Muscle of arm (tissue), 12 donors: ENCODE data around the gene DRC7. TPM values are rescaled to one million over a fixed set of nuclear protein-coding genes. Genes with fewer than 3 reads are reported as not detected.
"Not testable (repeated sequence)": the region's sequence is repeated elsewhere in the genome, so short reads cannot be mapped to it uniquely, and the experiment has no call there.

Experiments used
- DNase-seq: peaks from one replicate; pipeline ENCODE4 v3.0.0-alpha.2; 2013
- polyA plus RNA-seq, 12 donors: library from polyadenylated mRNA; unstranded; fragments of 120-200 nt; gene quantifications; one replicate each; pipeline ENCODE4 v1.2.1, GENCODE V29; 2013; ENCODE audit not compliant: insufficient read length in 12 of 12

DRC7 gene
- polyA plus RNA-seq, 12 donors, result 0.05 to 0.31 (median 0.17) TPM; not detected in 7

- no peak for DNase-seq
Measured at GRCh38 chr16:57761301-57761700, 66.7 kb downstream of the DRC7 start.

- no peak for DNase-seq
Measured at GRCh38 chr16:57761957-57762356, 67.4 kb downstream of the DRC7 start.

- DNase-seq, result no peak
Measured at GRCh38 chr16:57762365-57763040, 67.9 kb downstream of the DRC7 start.

- no peak for DNase-seq
Measured at GRCh38 chr16:57763285-57764005, 68.8 kb downstream of the DRC7 start.

GRCh38 chr16:57764006-57764340, 69.4 kb downstream of the DRC7 start:
- no peak for DNase-seq

GRCh38 chr16:57764341-57765159, 69.9 kb downstream of the DRC7 start:
- no peak for DNase-seq

- DNase-seq, result no peak
Measured at GRCh38 chr16:57765160-57765728, 70.6 kb downstream of the DRC7 start.

- no peak for DNase-seq
Measured at GRCh38 chr16:57766714-57767348, 72.2 kb downstream of the DRC7 start.

GRCh38 chr16:57769541-57770145, 75.0 kb downstream of the DRC7 start:
- DNase-seq, result no peak

GRCh38 chr16:57770361-57770760, 75.8 kb downstream of the DRC7 start:
- DNase-seq, result no peak

- DNase-seq, result no peak
Measured at GRCh38 chr16:57771141-57771785, 76.7 kb downstream of the DRC7 start.

GRCh38 chr16:57773019-57773418, 78.4 kb downstream of the DRC7 start:
- no peak for DNase-seq

- no peak for DNase-seq
Measured at GRCh38 chr16:57773655-57774295, 79.2 kb downstream of the DRC7 start.

GRCh38 chr16:57774705-57775285, 80.2 kb downstream of the DRC7 start:
- no peak for DNase-seq

- DNase-seq, result no peak
Measured at GRCh38 chr16:57775661-57776469, 81.3 kb downstream of the DRC7 start.

GRCh38 chr16:57778658-57779057, 84.1 kb downstream of the DRC7 start:
- DNase-seq, result no peak

- DNase-seq, result not testable (repeated sequence)
Measured at GRCh38 chr16:57779836-57780235, 85.2 kb downstream of the DRC7 start.

GRCh38 chr16:57781349-57781740, 86.7 kb downstream of the DRC7 start:
- no peak for DNase-seq
